Measurements from ENCODE around the gene MCC.

Gene MCC

DNA sequence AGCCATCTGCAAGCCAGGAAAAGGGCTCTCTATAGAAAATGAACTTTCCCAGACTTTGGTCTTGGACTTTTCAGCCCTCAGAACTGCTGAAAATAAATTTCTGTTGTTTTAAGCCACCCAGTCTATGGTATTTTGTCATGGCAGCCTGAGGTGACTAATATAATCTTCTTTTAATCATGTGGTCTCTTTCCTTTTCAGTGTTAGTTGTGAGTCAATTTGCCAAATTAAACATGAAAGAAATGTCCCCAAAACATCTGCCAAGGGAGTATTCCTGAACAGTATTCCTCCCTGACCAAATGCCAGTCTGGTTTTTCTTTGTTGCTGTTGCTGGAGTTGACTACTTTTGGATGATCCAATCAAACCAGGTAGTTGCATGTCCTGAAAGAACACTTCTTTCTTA, 20.5 kb upstream of the MCC start:
- no peak for DNase-seq (ENCODE audit: low read depth, low spot score)
- Histone ChIP-seq H3K9ac (ENCODE audit: insufficient read length, low read depth) (no peak overlapping the region), H3K27me3 (ENCODE audit: insufficient read depth, insufficient read length) (no peaks in the 10 kb centered on the region), H3K9me3 (ENCODE audit: insufficient read depth, low read length) (no peaks in the 10 kb centered on the region), H3K4me3 (ENCODE audit: insufficient read length, low read depth) (no peak overlapping the region), H3K36me3 (ENCODE audit: insufficient read depth, insufficient read length, low read length) (no peaks in the 10 kb centered on the region), H3K4me1 (ENCODE audit: insufficient read depth, insufficient read length) (no peaks in the 10 kb centered on the region)
- TF ChIP-seq YY1 (IDR thresholded peaks at IDR 0.05; ENCODE audit: insufficient read depth, insufficient read length) (no peak), ZNF274 (IDR thresholded peaks at IDR 0.05; ENCODE audit: low read depth, low read length) (no peak), SUZ12 (IDR thresholded peaks at IDR 0.05; ENCODE audit: extremely low read depth, insufficient read depth, insufficient read length) (no peak)

GRCh38 chr5:113507601-113508000, 19.3 kb upstream of the MCC start:
- DNase-seq (ENCODE audit: low read depth, low spot score), result no peak
- Histone ChIP-seq H3K27me3 (ENCODE audit: insufficient read depth, insufficient read length) (no peaks in the 10 kb centered on the region), H3K4me1 (ENCODE audit: insufficient read depth, insufficient read length) (no peaks in the 10 kb centered on the region), H3K4me3 (ENCODE audit: insufficient read length, low read depth) (no peak overlapping the region), H3K9me3 (ENCODE audit: insufficient read depth, low read length) (no peaks in the 10 kb centered on the region), H3K9ac (ENCODE audit: insufficient read length, low read depth) (no peak overlapping the region), H3K36me3 (ENCODE audit: insufficient read depth, insufficient read length, low read length) (no peaks in the 10 kb centered on the region)
- no peak for TF ChIP-seq YY1 (IDR thresholded peaks at IDR 0.05; ENCODE audit: insufficient read depth, insufficient read length)
- no peak for TF ChIP-seq ZNF274 (IDR thresholded peaks at IDR 0.05; ENCODE audit: low read depth, low read length)
- no peak for TF ChIP-seq SUZ12 (IDR thresholded peaks at IDR 0.05; ENCODE audit: extremely low read depth, insufficient read depth, insufficient read length)

- Histone ChIP-seq H3K27me3 (ENCODE audit: insufficient read depth, insufficient read length) (no peaks in the 10 kb centered on the region), H3K9me3 (ENCODE audit: insufficient read depth, low read length) (no peaks in the 10 kb centered on the region), H3K36me3 (ENCODE audit: insufficient read depth, insufficient read length, low read length) (no peaks in the 10 kb centered on the region), H3K9ac (ENCODE audit: insufficient read length, low read depth) (no peak overlapping the region), H3K4me3 (ENCODE audit: insufficient read length, low read depth) (no peak overlapping the region), H3K4me1 (ENCODE audit: insufficient read depth, insufficient read length) (no peaks in the 10 kb centered on the region)
- DNase-seq (ENCODE audit: low read depth, low spot score), result no peak
- no peak for TF ChIP-seq ZNF274 (IDR thresholded peaks at IDR 0.05; ENCODE audit: low read depth, low read length)
- no peak for TF ChIP-seq YY1 (IDR thresholded peaks at IDR 0.05; ENCODE audit: insufficient read depth, insufficient read length)
- TF ChIP-seq SUZ12 (IDR thresholded peaks at IDR 0.05; ENCODE audit: extremely low read depth, insufficient read depth, insufficient read length), result no peak
These were observed 16.9 kb upstream of the MCC start for GRCh38 chr5:113505181-113505580.

GRCh38 chr5:113503146-113503545, 14.9 kb upstream of the MCC start:
- H3K36me3 ChIP-seq (ENCODE audit: insufficient read depth, insufficient read length, low read length), result no peaks in the 10 kb centered on the region
- H3K4me1 ChIP-seq (ENCODE audit: insufficient read depth, insufficient read length), result no peaks in the 10 kb centered on the region
- H3K9ac ChIP-seq (ENCODE audit: insufficient read length, low read depth), result no peak overlapping the region
- no peaks in the 10 kb centered on the region for H3K27me3 ChIP-seq (ENCODE audit: insufficient read depth, insufficient read length)
- no peak for DNase-seq (ENCODE audit: low read depth, low spot score)
- H3K9me3 ChIP-seq (ENCODE audit: insufficient read depth, low read length), result no peaks in the 10 kb centered on the region
- H3K4me3 ChIP-seq (ENCODE audit: insufficient read length, low read depth), result no peak overlapping the region
- TF ChIP-seq SUZ12 (IDR thresholded peaks at IDR 0.05; ENCODE audit: extremely low read depth, insufficient read depth, insufficient read length) (no peak), YY1 (IDR thresholded peaks at IDR 0.05; ENCODE audit: insufficient read depth, insufficient read length) (no peak), ZNF274 (IDR thresholded peaks at IDR 0.05; ENCODE audit: low read depth, low read length) (no peak)

- Histone ChIP-seq H3K9ac (ENCODE audit: insufficient read length, low read depth) (no peak overlapping the region), H3K4me3 (ENCODE audit: insufficient read length, low read depth) (no peak overlapping the region), H3K4me1 (ENCODE audit: insufficient read depth, insufficient read length) (no peaks in the 10 kb centered on the region), H3K9me3 (ENCODE audit: insufficient read depth, low read length) (no peaks in the 10 kb centered on the region), H3K36me3 (ENCODE audit: insufficient read depth, insufficient read length, low read length) (no peaks in the 10 kb centered on the region), H3K27me3 (ENCODE audit: insufficient read depth, insufficient read length) (no peaks in the 10 kb centered on the region)
- no peak for DNase-seq (ENCODE audit: low read depth, low spot score)
- TF ChIP-seq SUZ12 (IDR thresholded peaks at IDR 0.05; ENCODE audit: extremely low read depth, insufficient read depth, insufficient read length), result no peak
- no peak for TF ChIP-seq ZNF274 (IDR thresholded peaks at IDR 0.05; ENCODE audit: low read depth, low read length)
- no peak for TF ChIP-seq YY1 (IDR thresholded peaks at IDR 0.05; ENCODE audit: insufficient read depth, insufficient read length)
These were observed 13.8 kb upstream of the MCC start for GRCh38 chr5:113502073-113502472.

- no peaks in the 10 kb centered on the region for H3K9me3 ChIP-seq (ENCODE audit: insufficient read depth, low read length)
- peaks cover 7% of the 10 kb centered on the region for H3K27me3 ChIP-seq (ENCODE audit: insufficient read depth, insufficient read length)
- DNase-seq (ENCODE audit: low read depth, low spot score), result no peak
- no peaks in the 10 kb centered on the region for H3K36me3 ChIP-seq (ENCODE audit: insufficient read depth, insufficient read length, low read length)
- TF ChIP-seq YY1 (IDR thresholded peaks at IDR 0.05; ENCODE audit: insufficient read depth, insufficient read length) (no peak), SUZ12 (IDR thresholded peaks at IDR 0.05; ENCODE audit: extremely low read depth, insufficient read depth, insufficient read length) (no peak), ZNF274 (IDR thresholded peaks at IDR 0.05; ENCODE audit: low read depth, low read length) (no peak)
- H3K4me3 ChIP-seq (ENCODE audit: insufficient read length, low read depth), result no peak overlapping the region
- H3K9ac ChIP-seq (ENCODE audit: insufficient read length, low read depth), result no peak overlapping the region
- H3K4me1 ChIP-seq (ENCODE audit: insufficient read depth, insufficient read length), result no peaks in the 10 kb centered on the region
These were observed 7.2 kb upstream of the MCC start for GRCh38 chr5:113495422-113495841.

DNA sequence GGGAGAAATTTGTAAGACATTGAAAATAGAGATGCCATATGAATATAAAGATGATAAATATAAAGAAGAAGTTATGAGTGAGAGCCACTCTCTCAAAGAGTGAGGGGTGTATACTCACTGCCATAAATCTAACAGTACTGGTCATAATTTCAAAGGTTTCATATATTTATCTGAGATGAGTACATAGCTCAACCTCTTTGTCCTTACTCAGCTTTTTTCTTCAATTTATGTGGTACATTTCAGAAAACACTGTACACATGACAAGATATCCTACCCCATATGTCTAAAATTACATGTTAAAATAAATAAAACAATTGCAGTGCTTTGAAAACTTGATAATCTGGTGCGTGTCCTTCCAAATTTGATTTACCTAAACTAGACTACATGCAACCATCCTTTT, 5.2 kb upstream of the MCC start:
- Histone ChIP-seq H3K4me3 (ENCODE audit: insufficient read length, low read depth) (no peak overlapping the region), H3K9me3 (ENCODE audit: insufficient read depth, low read length) (no peaks in the 10 kb centered on the region), H3K9ac (ENCODE audit: insufficient read length, low read depth) (no peak overlapping the region), H3K4me1 (ENCODE audit: insufficient read depth, insufficient read length) (no peaks in the 10 kb centered on the region), H3K27me3 (ENCODE audit: insufficient read depth, insufficient read length) (peaks cover 26% of the 10 kb centered on the region), H3K36me3 (ENCODE audit: insufficient read depth, insufficient read length, low read length) (no peaks in the 10 kb centered on the region)
- DNase-seq (ENCODE audit: low read depth, low spot score), result no peak
- TF ChIP-seq SUZ12 (IDR thresholded peaks at IDR 0.05; ENCODE audit: extremely low read depth, insufficient read depth, insufficient read length) (no peak), ZNF274 (IDR thresholded peaks at IDR 0.05; ENCODE audit: low read depth, low read length) (no peak), YY1 (IDR thresholded peaks at IDR 0.05; ENCODE audit: insufficient read depth, insufficient read length) (no peak)
